H1 (cell line): ENCODE results near the gene FPR2. TPM values are rescaled to one million over a fixed set of nuclear protein-coding genes. Genes with fewer than 3 reads are reported as not detected.

Experiments used
- CTCF ChIA-PET: fragments of 300-600 bp; sonication (Branson Sonifier 250); formaldehyde crosslinking; loops from one replicate; lab custom pipeline; 2021; ENCODE audit not compliant: partially characterized antibody; lab: Charles Lee
- POLR2A ChIA-PET: fragments of 300-600 bp; sonication (Branson Sonifier 250); formaldehyde crosslinking; loops from one replicate; lab custom pipeline; 2021; ENCODE audit warnings: inconsistent platforms; ENCODE audit not compliant: partially characterized antibody; lab: Charles Lee
- DNase-seq, 2 experiments: peaks; one replicate each; pipeline versions ENCODE4 v3.0.0 to v3.0.0-alpha.2; 2010 to 2022; ENCODE audit warnings: low spot score in 2 of 2, low read depth in 1 of 2, mixed read lengths in 1 of 2
- FAIRE-seq: peaks from 2 replicates; lab custom pipeline; 2011; peaks lifted over from hg19 to GRCh38; lab: Jason Lieb, UNC
- H2AFZ ChIP-seq: 2 replicates; pipeline ENCODE4 v1.8.1; 2012; ENCODE audit warnings: low read length, inconsistent platforms
- H2AK5ac ChIP-seq: 2 replicates; pipeline ENCODE4 v1.6.1; 2013; ENCODE audit warnings: low read depth, low read length
- H2BK120ac ChIP-seq: replicated peaks from 2 replicates; pipeline ENCODE3; 2013; ENCODE audit warnings: low read depth, low read length, inconsistent platforms
- H2BK12ac ChIP-seq: 2 replicates; pipeline ENCODE4 v1.6.1; 2013; ENCODE audit warnings: low read depth, low read length
- H2BK15ac ChIP-seq: 2 replicates; pipeline ENCODE4 v1.6.1; 2013; ENCODE audit warnings: low read length
- H2BK20ac ChIP-seq: 2 replicates; pipeline ENCODE4 v1.6.1; 2013; ENCODE audit warnings: low read length
- H2BK5ac ChIP-seq: 2 replicates; pipeline ENCODE4 v1.6.1; 2013; ENCODE audit warnings: low read depth, low read length
- H3K14ac ChIP-seq: 2 replicates; pipeline ENCODE4 v1.6.1; 2013; ENCODE audit warnings: inconsistent platforms; ENCODE audit not compliant: insufficient read length
- H3K18ac ChIP-seq: 2 replicates; pipeline ENCODE4 v1.6.1; 2013; ENCODE audit warnings: low read length; ENCODE audit errors: extremely low read depth
- H3K23ac ChIP-seq: 2 replicates; pipeline ENCODE4 v1.6.1; 2013; ENCODE audit warnings: inconsistent platforms; ENCODE audit not compliant: insufficient read length
- H3K23me2 ChIP-seq: 2 replicates; pipeline ENCODE4 v1.6.1; 2013; ENCODE audit warnings: low read depth, low read length
- H3K27ac ChIP-seq: 2 replicates; pipeline ENCODE4 v1.6.1; 2011; ENCODE audit warnings: low read depth, low read length, inconsistent platforms
- H3K27me3 ChIP-seq, 4 experiments: replicated peaks in 1 of 4; 1 replicate in 1 of 4; 2 replicates in 3 of 4; pipeline versions ENCODE4 v1.6.1 to v1.8.1; 2011 to 2013; ENCODE audit warnings: low read length in 3 of 4, mild to moderate bottlenecking in 3 of 4, inconsistent platforms in 2 of 4, mixed read lengths in 2 of 4, moderate library complexity in 1 of 4; ENCODE audit not compliant: control insufficient read depth in 3 of 4, insufficient read depth in 3 of 4; ENCODE audit errors: extremely low read depth in 1 of 4
- H3K36me3 ChIP-seq, 4 experiments: 2 replicates each; pipeline versions ENCODE4 v1.6.1 to v1.8.1; 2011 to 2013; ENCODE audit warnings: mild to moderate bottlenecking in 4 of 4, low read length in 3 of 4, moderate library complexity in 2 of 4, control low read depth in 1 of 4, inconsistent platforms in 1 of 4; ENCODE audit not compliant: insufficient read depth in 4 of 4, control insufficient read depth in 2 of 4
- H3K4ac ChIP-seq: replicated peaks from 2 replicates; pipeline ENCODE3; 2013; ENCODE audit warnings: low read length, low read depth, mixed read lengths, inconsistent platforms; ENCODE audit not compliant: insufficient read length
- H3K4me1 ChIP-seq, 4 experiments: replicated peaks in 1 of 4; 1 replicate in 1 of 4; 2 replicates in 3 of 4; pipeline versions ENCODE4 v1.6.1 to v1.8.1; 2011 to 2013; ENCODE audit warnings: low read length in 3 of 4, inconsistent platforms in 2 of 4, mixed read lengths in 1 of 4; ENCODE audit not compliant: insufficient read depth in 4 of 4, control insufficient read depth in 3 of 4
- H3K4me2 ChIP-seq, 2 experiments: 2 replicates each; pipeline versions ENCODE4 v1.6.1 to v1.8.1; 2011 to 2013; ENCODE audit warnings: low read depth in 2 of 2, low read length in 2 of 2, control low read depth in 1 of 2, inconsistent platforms in 1 of 2, mild to moderate bottlenecking in 1 of 2; ENCODE audit not compliant: insufficient read depth in 1 of 2
- H3K4me3 ChIP-seq, 4 experiments: fragments of 200-600, 300-600 bp in 1 of 4; sonication (generic), shearing (Covaris generic), sonication (Bioruptor Twin) in 1 of 4; 2 replicates each; pipeline versions ENCODE4 v1.5.1 to v1.8.1; 2011 to 2016; ENCODE audit warnings: low read length in 4 of 4, low read depth in 3 of 4, control low read depth in 2 of 4, inconsistent platforms in 2 of 4, mild to moderate bottlenecking in 2 of 4, mixed read lengths in 1 of 4, moderate library complexity in 1 of 4; ENCODE audit not compliant: insufficient read depth in 2 of 4; ENCODE audit errors: extremely low read depth in 1 of 4
- H3K56ac ChIP-seq: replicated peaks from 2 replicates; pipeline ENCODE3; 2013; ENCODE audit warnings: low read depth, mild to moderate bottlenecking, mixed read lengths, low read length, inconsistent platforms; ENCODE audit not compliant: insufficient read length
- H3K79me1 ChIP-seq: 2 replicates; pipeline ENCODE4 v1.6.1; 2013; ENCODE audit warnings: low read depth, low read length, control low read depth
- H3K79me2 ChIP-seq, 2 experiments: 2 replicates each; pipeline versions ENCODE4 v1.6.1 to v1.8.1; 2012 to 2013; ENCODE audit warnings: low read length in 2 of 2, mild to moderate bottlenecking in 2 of 2, inconsistent platforms in 1 of 2; ENCODE audit not compliant: insufficient read depth in 2 of 2, control insufficient read depth in 1 of 2
- H3K9ac ChIP-seq, 4 experiments: replicated peaks in 1 of 4; 1 replicate in 1 of 4; 2 replicates in 3 of 4; pipeline versions ENCODE4 v1.6.1 to v1.8.1; 2011 to 2013; ENCODE audit warnings: low read depth in 3 of 4, low read length in 3 of 4, control low read depth in 2 of 4, mild to moderate bottlenecking in 2 of 4, moderate library complexity in 2 of 4, inconsistent platforms in 1 of 4; ENCODE audit errors: extremely low read depth in 1 of 4
- H3K9me3 ChIP-seq, 2 experiments: 2 replicates each; pipeline versions ENCODE4 v1.6.1 to v1.8.1; 2012 to 2013; ENCODE audit warnings: mild to moderate bottlenecking in 2 of 2, moderate library complexity in 2 of 2, control low read depth in 1 of 2, inconsistent platforms in 1 of 2, low read depth in 1 of 2, low read length in 1 of 2, mixed read lengths in 1 of 2; ENCODE audit not compliant: insufficient read depth in 2 of 2
- H4K20me1 ChIP-seq, 2 experiments: replicated peaks in 1 of 2; 2 replicates each; pipeline versions ENCODE3 to v1.8.1; 2011 to 2013; ENCODE audit warnings: inconsistent platforms in 2 of 2, low read length in 2 of 2, mild to moderate bottlenecking in 1 of 2; ENCODE audit not compliant: insufficient read depth in 2 of 2, control insufficient read depth in 1 of 2
- H4K5ac ChIP-seq: 2 replicates; pipeline ENCODE4 v1.6.1; 2013; ENCODE audit warnings: low read length, low read depth, mixed read lengths, inconsistent platforms; ENCODE audit not compliant: insufficient read length
- H4K8ac ChIP-seq: 2 replicates; pipeline ENCODE4 v1.8.0; 2013; ENCODE audit warnings: mild to moderate bottlenecking, moderate library complexity, low read length, inconsistent platforms; ENCODE audit not compliant: insufficient read depth; ENCODE audit errors: extremely low read depth
- H4K91ac ChIP-seq: replicated peaks from 2 replicates; pipeline ENCODE3; 2013; ENCODE audit warnings: low read length, mixed read lengths, inconsistent platforms; ENCODE audit not compliant: insufficient read length
- CTCF ChIP-seq, 3 experiments: IDR thresholded peaks; 1 replicate in 2 of 3; 2 replicates in 1 of 3; pipeline versions ENCODE4 v1.5.1 to v1.6.1; 2011; ENCODE audit warnings: low read length in 3 of 3, mild to moderate bottlenecking in 3 of 3, inconsistent platforms in 2 of 3, low read depth in 1 of 3, moderate library complexity in 1 of 3; ENCODE audit not compliant: insufficient read depth in 1 of 3; ENCODE audit errors: control extremely low read depth in 1 of 3
- GTF2F1 ChIP-seq: IDR thresholded peaks from 2 replicates; pipeline ENCODE4 v1.6.1; 2012; ENCODE audit warnings: low read depth, low read length, improper control_type of control experiment, borderline replicate concordance
- NANOG ChIP-seq: IDR thresholded peaks from 2 replicates; pipeline ENCODE4 v1.6.1; 2011; ENCODE audit warnings: low read length, low read depth, mild to moderate bottlenecking, inconsistent platforms; ENCODE audit not compliant: insufficient read depth, poor library complexity, severe bottlenecking
- POLR2A ChIP-seq, 2 experiments: IDR thresholded peaks; 1 replicate in 1 of 2; 2 replicates in 1 of 2; pipeline ENCODE4 v1.6.1; 2011; ENCODE audit warnings: low read depth in 2 of 2, low read length in 2 of 2, mild to moderate bottlenecking in 2 of 2; ENCODE audit errors: control extremely low read depth in 1 of 2
- POU5F1 ChIP-seq: IDR thresholded peaks from 2 replicates; pipeline ENCODE4 v1.6.1; 2011; ENCODE audit warnings: low read depth, mild to moderate bottlenecking, low read length, moderate library complexity
- RAD21 ChIP-seq, 2 experiments: IDR thresholded peaks in 1 of 2; conservative IDR thresholded peaks in 1 of 2; 2 replicates each; pipeline ENCODE4 v1.6.1; 2011; ENCODE audit warnings: low read depth in 2 of 2, low read length in 2 of 2, improper control_type of control experiment in 1 of 2, inconsistent platforms in 1 of 2, mild to moderate bottlenecking in 1 of 2, moderate library complexity in 1 of 2
- RXRA ChIP-seq: IDR thresholded peaks from 2 replicates; pipeline ENCODE4 v1.6.1; 2011; ENCODE audit warnings: low read depth, mild to moderate bottlenecking, low read length, moderate library complexity; ENCODE audit not compliant: insufficient read depth
- TAF7 ChIP-seq: optimal IDR thresholded peaks from 2 replicates; pipeline ENCODE3; 2011; ENCODE audit warnings: low read depth, mild to moderate bottlenecking, inconsistent platforms, low read length, moderate library complexity, borderline replicate concordance
- WGBS, 2 experiments: shearing (Covaris generic) in 1 of 2; methylation state at CpG; one replicate each; pipeline versions ENCODE4 v1.1.6 to v1.1.7; 2013 to 2015; ENCODE audit warnings: low lambda C conversion rate in 2 of 2, mixed read lengths in 2 of 2, inconsistent platforms in 1 of 2, low coverage in 1 of 2, missing lambda C conversion rate in 1 of 2; ENCODE audit not compliant: insufficient replicate concordance in 2 of 2, insufficient coverage in 1 of 2, insufficient read length in 1 of 2; ENCODE audit errors: extremely low coverage in 1 of 2, missing lambda C conversion rate in 1 of 2; 5-methylcytosine and 5-hydroxymethylcytosine counted together
- polyA plus RNA-seq, 7 experiments: library from polyadenylated mRNA; depleted of rRNA in 3 of 7; stranded (reverse) in 5 of 7; unstranded in 2 of 7; fragments of >200 nt in 5 of 7; fragments of 200-250 nt in 2 of 7; gene quantifications; 1 replicate in 5 of 7; 2 replicates in 1 of 7; 4 replicates in 1 of 7; pipeline versions ENCODE4 v1.2.1 to v1.2.3, GENCODE V29; 2011 to 2013; ENCODE audit warnings: missing spikeins in 2 of 7, mixed read lengths in 2 of 7
- total RNA-seq: library from RNA; stranded (reverse); fragmentation: NEBNext Ultra II Directional; extraction: Animal tissue kit (Norgen Biotek cat#: 25700); gene quantifications from 2 replicates; pipeline ENCODE4 v1.2.1, GENCODE V29; 2021

The FPR2 gene
- total and polyA plus RNA-seq, 2 of the 8 experiments (the other 6 are each of a cell fraction or from before 2014, with no cell fraction given): 0.17 TPM; not detected in 1

GRCh38 chr19:51810223-51810622 is 49.2 kb downstream of the FPR2 start:
- H3K4me3 ChIP-seq: no peak overlapping the region
- H3K9ac ChIP-seq: no peak overlapping the region
- no peaks in the 10 kb centered on the region for H3K79me2 ChIP-seq
- FAIRE-seq: no peak
- no peak overlapping the region for H4K91ac ChIP-seq
- no peaks in the 10 kb centered on the region for H3K79me1 ChIP-seq
- H4K20me1 ChIP-seq: no peaks in the 10 kb centered on the region
- H3K27ac ChIP-seq: no peak overlapping the region
- peaks cover 0 to 8% (median 0%) of the 10 kb centered on the region in 4 experiments; a peak in 2 of 8 replicates for H3K36me3 ChIP-seq
- H3K4me2 ChIP-seq: no peak overlapping the region
- no peak overlapping the region for H2AK5ac ChIP-seq
- H3K4me1 ChIP-seq: peaks cover 0 to 5% (median 1%) of the 10 kb centered on the region in 4 experiments; a peak in 3 of 7 replicates
- no peak overlapping the region for H4K5ac ChIP-seq
- H2BK12ac ChIP-seq: no peak overlapping the region
- H3K23ac ChIP-seq: no peak overlapping the region
- no peak overlapping the region for H3K14ac ChIP-seq
- H3K23me2 ChIP-seq: no peaks in the 10 kb centered on the region; the same call in 1 of the 2 replicates
- H3K18ac ChIP-seq: no peak overlapping the region
- H3K27me3 ChIP-seq: no peaks in the 10 kb centered on the region
- 92% methylated on average over 7 of the region's 7 CpGs; no CpG with 5 or more reads in 1 of the 2 experiments for WGBS, 2 experiments
- no peak overlapping the region for H2BK15ac ChIP-seq
- no peak overlapping the region for H4K8ac ChIP-seq
- H3K4ac ChIP-seq: no peak overlapping the region
- no peak for DNase-seq
- H2BK120ac ChIP-seq: no peak overlapping the region
- H2BK20ac ChIP-seq: no peak overlapping the region
- TF ChIP-seq RXRA (no peak), CTCF (IDR thresholded peaks at IDR 0.05; ENCODE audit: control extremely low read depth in 1 of 3, insufficient read depth in 1 of 3, low read depth in 1 of 3, low read length in 3 of 3) (no peak; a peak in 1 of 4 replicates), NANOG (no peak), RAD21 (IDR thresholded peaks at IDR 0.05 in 1 of 2, conservative IDR thresholded peaks at IDR 0.05 in 1 of 2; ENCODE audit: low read depth in 2 of 2, low read length in 2 of 2) (peak in 1 of 2 experiments; percentile 14; a peak in 1 of 4 replicates), TAF7 (no peak), POLR2A (IDR thresholded peaks at IDR 0.05; ENCODE audit: control extremely low read depth in 1 of 2, low read depth in 2 of 2, low read length in 2 of 2) (no peak), POU5F1 (no peak), GTF2F1 (no peak)
- ChIA-PET POLR2A (no interaction called here), CTCF (interaction anchor here (2.2 kb wide), 1 partner anchor 32 kb away, joined by 8 read pairs; no protein-coding TSS in a partner anchor)
- H3K56ac ChIP-seq: no peak overlapping the region
- H3K9me3 ChIP-seq: peaks cover 17 to 40% of the 10 kb centered on the region in 2 experiments
- no peak overlapping the region for H2AFZ ChIP-seq
- H2BK5ac ChIP-seq: no peak overlapping the region
